Loucy (cell line): ENCODE results near the gene TBKBP1.

Source experiments
- H2AFZ ChIP-seq: fragments of 200-600 bp; sonication (generic); 2 replicates; pipeline ENCODE4 v1.6.0; 2016; ENCODE audit warnings: antibody characterized with exemption, mild to moderate bottlenecking, low read length, moderate library complexity
- H3F3A ChIP-seq: fragments of 200-600 bp; 2 replicates; pipeline ENCODE4 v1.6.0; 2016; ENCODE audit warnings: antibody characterized with exemption, low read depth, mild to moderate bottlenecking
- H3K27me3 ChIP-seq: fragments of 200-600 bp; sonication (generic); 2 replicates; pipeline ENCODE4 v1.6.1; 2014; ENCODE audit warnings: low read length, mild to moderate bottlenecking; ENCODE audit not compliant: insufficient read depth, poor library complexity, severe bottlenecking
- H3K36me3 ChIP-seq: fragments of 200-600 bp; sonication (generic); 2 replicates; pipeline ENCODE4 v1.6.1; 2016; ENCODE audit warnings: low read length; ENCODE audit not compliant: insufficient read depth
- H3K4me1 ChIP-seq: fragments of 200-600 bp; sonication (generic); 2 replicates; pipeline ENCODE4 v1.5.1; 2014; ENCODE audit warnings: low read length, mild to moderate bottlenecking; ENCODE audit not compliant: insufficient read depth, poor library complexity, severe bottlenecking
- H3K4me2 ChIP-seq: fragments of 200-600 bp; sonication (generic); 2 replicates; pipeline ENCODE4 v1.6.0; 2014; ENCODE audit warnings: antibody characterized with exemption, low read length, low read depth, mild to moderate bottlenecking; ENCODE audit not compliant: poor library complexity, severe bottlenecking
- H3K4me3 ChIP-seq: fragments of 200-600 bp; sonication (generic); 2 replicates; pipeline ENCODE4 v1.5.1; 2014; ENCODE audit warnings: low read length, mild to moderate bottlenecking, mixed read lengths; ENCODE audit not compliant: poor library complexity, severe bottlenecking
- H3K79me2 ChIP-seq: fragments of 200-600 bp; sonication (generic); 2 replicates; pipeline ENCODE4 v1.6.1; 2014; ENCODE audit warnings: low read length; ENCODE audit not compliant: insufficient read depth
- H3K9ac ChIP-seq: fragments of 200-600 bp; sonication (generic); 2 replicates; pipeline ENCODE4 v1.6.0; 2014; ENCODE audit warnings: mild to moderate bottlenecking, low read depth, low read length, moderate library complexity; ENCODE audit not compliant: poor library complexity, severe bottlenecking
- H3K9me2 ChIP-seq: fragments of 200-600 bp; sonication (generic); replicated peaks from 2 replicates; pipeline ENCODE4 v1.6.1; 2016; ENCODE audit warnings: low read depth, low read length, mixed read lengths
- H3K9me3 ChIP-seq: fragments of 200-600 bp; sonication (generic); 2 replicates; pipeline ENCODE4 v1.6.1; 2014; ENCODE audit warnings: mild to moderate bottlenecking, antibody characterized with exemption, low read length, low read depth; ENCODE audit not compliant: insufficient read depth
- H4K20me1 ChIP-seq: fragments of 200-600 bp; sonication (generic); 2 replicates; pipeline ENCODE4 v1.6.0; 2014; ENCODE audit warnings: antibody characterized with exemption, low read length, mild to moderate bottlenecking; ENCODE audit not compliant: insufficient read depth, poor library complexity, severe bottlenecking
- CTCF ChIP-seq: fragments of 200-600 bp; sonication (generic); conservative IDR thresholded peaks from 2 replicates; pipeline ENCODE4 v1.5.1; 2014; ENCODE audit warnings: mild to moderate bottlenecking, antibody characterized with exemption, low read length
- EZH2phosphoT487 ChIP-seq: fragments of 200-600 bp; IDR thresholded peaks from 2 replicates; pipeline ENCODE4 v1.6.1; 2018; ENCODE audit warnings: antibody characterized with exemption, mild to moderate bottlenecking, moderate library complexity, borderline replicate concordance

The TBKBP1 gene

GRCh38 chr17:47730681-47731080 is 36.7 kb downstream of the TBKBP1 start:
- Histone ChIP-seq H3K27me3 (no peaks in the 10 kb centered on the region), H4K20me1 (no peaks in the 10 kb centered on the region), H3K4me2 (no peak overlapping the region), H3K4me3 (no peak overlapping the region), H3K79me2 (no peaks in the 10 kb centered on the region), H3K36me3 (no peaks in the 10 kb centered on the region), H3K4me1 (peaks cover 24% of the 10 kb centered on the region), H3K9ac (no peak overlapping the region), H2AFZ (no peak overlapping the region; the same call in 1 of the 2 replicates), H3K9me3 (no peaks in the 10 kb centered on the region), H3K9me2 (no peaks in the 10 kb centered on the region), H3F3A (no peaks in the 10 kb centered on the region)
- TF ChIP-seq EZH2phosphoT487: no peak
- no peak for TF ChIP-seq CTCF

- Histone ChIP-seq H3K4me2 (no peak overlapping the region), H2AFZ (peak overlapping the region; percentile 11; the same call in 1 of the 2 replicates), H4K20me1 (no peaks in the 10 kb centered on the region), H3K9me3 (no peaks in the 10 kb centered on the region), H3K9ac (no peak overlapping the region), H3F3A (no peaks in the 10 kb centered on the region), H3K9me2 (no peaks in the 10 kb centered on the region), H3K36me3 (no peaks in the 10 kb centered on the region), H3K4me3 (no peak overlapping the region), H3K4me1 (peaks cover 24% of the 10 kb centered on the region), H3K27me3 (no peaks in the 10 kb centered on the region), H3K79me2 (no peaks in the 10 kb centered on the region)
- TF ChIP-seq EZH2phosphoT487: no peak
Measured at GRCh38 chr17:47731396-47731795, 37.4 kb downstream of the TBKBP1 start.

GRCh38 chr17:47732399-47733046 is 38.6 kb downstream of the TBKBP1 start:
- no peak overlapping the region for H3K9ac ChIP-seq
- no peaks in the 10 kb centered on the region for H3K9me3 ChIP-seq
- no peaks in the 10 kb centered on the region for H4K20me1 ChIP-seq
- H3K4me2 ChIP-seq: peak overlapping the region; percentile 47
- no peak overlapping the region for H3K4me3 ChIP-seq
- H3K4me1 ChIP-seq: peaks cover 15% of the 10 kb centered on the region
- no peaks in the 10 kb centered on the region for H3K9me2 ChIP-seq
- no peaks in the 10 kb centered on the region for H3F3A ChIP-seq
- H3K27me3 ChIP-seq: no peaks in the 10 kb centered on the region
- peak overlapping the region; percentile 37 for H2AFZ ChIP-seq
- TF ChIP-seq EZH2phosphoT487 (no peak), CTCF (no peak)
- no peaks in the 10 kb centered on the region for H3K79me2 ChIP-seq
- H3K36me3 ChIP-seq: no peaks in the 10 kb centered on the region
